Stimulated activated CD4-positive, alpha-beta T cell treated with anti-CD3 and anti-CD28 coated beads, Interleukin-2, amount 100 ng/mL, for 48 hours (primary cell): ENCODE data around the gene ASMT.
"Not testable (repeated sequence)": the region's sequence is repeated elsewhere in the genome, so short reads cannot be mapped to it uniquely, and the experiment has no call there.

Source experiments
- DNase-seq, 2 donors: peaks; one replicate each; pipeline ENCODE4 v3.0.0-alpha.2; 2020

Gene ASMT

DNA sequence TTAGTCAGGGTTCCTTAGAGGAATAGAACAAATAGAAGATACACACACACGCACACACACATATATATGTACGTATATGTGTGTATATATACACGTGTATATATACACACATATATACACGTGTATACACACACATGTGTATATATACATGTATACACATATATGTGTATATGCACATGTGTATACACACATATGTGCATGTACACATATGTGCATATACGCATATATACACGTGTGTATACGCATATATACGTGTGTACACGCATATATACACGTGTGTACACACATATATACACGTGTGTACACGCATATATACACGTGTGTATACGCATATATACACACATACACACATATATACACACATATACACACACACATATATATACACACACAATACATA, 41.5 kb downstream of the ASMT start:
- no peak for DNase-seq

GRCh38 chrX:1657367-1658070, 42.7 kb downstream of the ASMT start:
- DNase-seq: peak in 1 of 2 donors; percentile 13

- no peak for DNase-seq
Observed at GRCh38 chrX:1658071-1658491, 43.2 kb downstream of the ASMT start.

DNA sequence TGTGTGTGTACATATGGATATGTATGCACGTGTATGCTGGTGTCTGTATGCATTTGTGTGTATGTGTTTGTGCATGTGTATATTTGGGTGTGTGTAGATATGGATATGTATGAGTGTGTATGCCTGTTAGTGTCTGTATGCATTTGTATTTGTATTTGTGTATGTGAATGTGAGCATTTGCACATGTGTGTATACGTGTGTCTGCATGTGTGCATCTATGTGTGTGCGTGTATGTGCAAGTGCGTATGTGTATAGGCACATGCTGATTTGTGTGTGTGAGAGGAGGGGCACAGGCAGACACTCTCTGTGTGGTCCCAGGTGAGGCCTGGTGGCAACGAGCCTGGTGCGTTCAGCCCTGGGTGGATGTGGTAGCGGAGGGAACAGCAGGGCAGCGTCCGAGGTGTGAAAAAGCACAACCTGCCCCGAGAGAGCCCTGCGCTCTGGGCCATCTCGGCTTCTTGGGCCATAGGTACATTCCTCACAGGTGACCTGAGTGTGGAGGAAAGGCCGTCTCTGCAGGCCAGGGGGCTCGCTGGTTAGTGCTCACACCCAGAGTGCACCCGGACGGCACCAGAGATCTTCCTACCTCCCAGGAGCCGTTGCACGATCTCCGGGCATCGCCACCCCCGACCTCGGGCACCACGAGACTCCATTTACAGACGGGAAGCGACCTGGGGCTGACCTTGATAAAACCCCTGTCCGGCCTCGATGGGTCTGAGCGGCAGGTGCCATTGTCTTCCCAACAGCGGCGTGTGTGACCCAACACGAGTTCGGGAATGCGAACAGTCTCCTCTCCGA, 45.0 kb downstream of the ASMT start:
- DNase-seq: no peak

GRCh38 chrX:1661048-1661921, 46.4 kb downstream of the ASMT start:
- peak in 1 of 2 donors; percentile 37 for DNase-seq

- DNase-seq: no peak
Observed at GRCh38 chrX:1661922-1662221, 47.0 kb downstream of the ASMT start.

DNA sequence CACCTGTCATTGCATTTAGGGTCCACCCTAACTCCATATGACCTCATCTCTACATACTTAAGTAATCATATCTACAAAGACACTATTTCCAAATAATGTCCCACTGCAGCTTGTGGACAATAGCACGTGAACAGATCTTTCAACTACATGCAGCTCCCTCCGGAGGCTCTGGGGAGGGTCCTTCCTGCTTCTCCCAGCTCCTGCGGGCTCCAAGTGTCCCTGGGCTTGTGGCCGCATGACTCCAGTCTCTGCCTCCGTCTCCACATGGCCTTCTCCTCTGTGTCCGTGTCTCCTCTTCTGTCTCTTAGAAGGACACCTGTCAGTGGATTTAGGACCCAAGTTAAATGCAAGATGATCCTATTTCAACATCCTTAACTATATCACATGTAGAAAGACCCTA, 52.7 kb downstream of the ASMT start:
- no peak for DNase-seq

DNA sequence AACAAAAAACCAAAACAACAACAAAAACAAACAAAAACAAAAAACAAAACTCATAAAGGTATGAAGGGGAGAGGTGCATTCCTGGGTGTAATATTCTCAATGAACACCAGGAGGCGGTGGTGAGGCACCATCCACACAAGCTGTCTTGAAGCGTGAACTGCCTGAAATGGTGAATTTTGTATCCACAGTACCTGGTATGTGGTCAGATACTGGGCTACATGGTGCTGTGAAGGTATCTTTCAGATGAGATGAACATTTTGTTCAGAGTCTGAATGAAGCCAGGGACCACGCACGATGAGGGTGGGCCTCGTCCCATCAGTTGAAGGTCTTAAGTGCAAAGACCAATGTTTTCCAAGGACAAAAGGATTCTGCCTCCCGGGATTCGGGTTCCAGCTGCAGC, 58.5 kb downstream of the ASMT start:
- DNase-seq: peak; percentile 43 to 51

DNA sequence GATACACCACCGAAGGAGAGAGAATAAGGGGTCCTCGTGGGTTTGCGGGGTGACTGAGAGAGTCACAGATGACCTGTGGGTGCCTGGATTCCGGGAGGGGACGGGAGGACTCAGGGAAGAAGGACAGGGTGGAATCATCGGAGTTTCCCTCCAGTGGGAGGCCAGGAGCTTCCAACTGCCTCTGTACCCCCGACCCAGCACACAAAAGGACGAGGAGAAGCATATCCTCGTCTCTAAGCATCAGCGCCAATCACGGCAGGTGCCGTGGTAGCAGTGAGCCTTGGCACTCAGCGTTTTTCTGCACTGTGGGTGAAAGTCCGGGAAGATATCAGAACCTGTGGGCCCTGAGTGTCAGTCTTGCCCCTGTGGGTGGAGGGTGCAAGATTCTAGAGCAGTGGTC, 62.0 kb downstream of the ASMT start:
- no peak for DNase-seq

- no peak for DNase-seq
Observed at GRCh38 chrX:1679238-1679637, 64.4 kb downstream of the ASMT start.

DNA sequence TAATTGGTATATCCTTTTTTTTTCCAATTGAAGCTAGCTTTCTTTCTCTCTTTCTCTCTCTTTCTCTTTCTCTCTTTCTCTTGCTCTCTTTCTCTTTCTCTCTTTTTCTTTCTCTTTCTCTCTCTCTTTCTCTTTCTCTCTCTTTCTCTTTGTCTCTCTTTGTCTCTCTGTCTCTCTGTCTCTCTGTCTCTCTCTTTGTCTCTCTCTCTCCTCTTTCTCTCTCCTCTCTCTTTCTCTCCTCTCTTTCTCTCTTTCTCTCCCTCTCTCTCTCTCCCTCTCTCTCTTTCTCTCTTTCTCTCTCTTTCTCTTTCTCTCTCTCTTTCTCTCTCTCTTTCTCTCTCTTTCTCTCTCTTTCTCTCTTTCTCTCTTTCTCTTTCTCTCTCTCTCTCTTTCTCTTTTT, 66.6 kb downstream of the ASMT start:
- DNase-seq: no peak

DNA sequence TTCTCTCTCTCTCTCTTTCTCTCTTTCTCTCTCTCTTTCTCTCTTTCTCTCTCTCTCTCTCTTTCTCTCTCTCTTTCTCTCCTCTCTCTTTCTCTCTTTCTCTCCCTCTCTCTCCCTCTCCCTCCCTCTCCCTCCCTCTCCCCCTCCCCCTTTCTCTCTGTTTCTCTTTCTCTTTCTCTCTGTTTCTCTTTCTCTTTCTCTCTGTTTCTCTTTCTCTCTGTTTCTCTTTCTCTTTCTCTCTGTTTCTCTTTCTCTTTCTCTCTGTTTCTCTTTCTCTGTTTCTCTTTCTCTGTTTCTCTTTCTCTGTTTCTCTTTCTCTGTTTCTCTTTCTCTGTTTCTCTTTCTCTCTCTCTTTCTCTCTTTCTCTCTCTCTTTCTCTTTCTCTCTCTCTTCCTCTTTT, 67.0 kb downstream of the ASMT start:
- DNase-seq: not testable (repeated sequence)

- DNase-seq: not testable (repeated sequence)
Observed at GRCh38 chrX:1682501-1682900, 67.6 kb downstream of the ASMT start.

DNA sequence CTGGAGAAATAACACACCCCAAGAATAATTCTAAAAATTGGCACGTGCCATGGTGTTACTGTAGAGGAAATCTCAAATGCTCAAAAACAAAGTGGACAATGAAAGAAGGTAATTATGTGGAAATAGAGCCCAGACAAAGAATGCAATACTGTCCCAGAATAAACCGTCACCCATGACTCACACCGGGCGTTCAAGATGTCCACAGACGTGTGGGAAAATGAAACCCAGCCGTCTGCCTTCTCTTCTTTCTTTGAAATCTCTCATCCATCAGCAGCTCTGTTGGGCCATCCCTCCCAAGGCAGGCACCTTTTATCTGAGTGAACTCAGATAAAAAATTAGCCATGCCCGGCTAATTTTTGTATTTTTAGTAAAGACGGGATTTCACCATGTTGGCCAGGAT, 70.0 kb downstream of the ASMT start:
- DNase-seq: not testable (repeated sequence)

DNA sequence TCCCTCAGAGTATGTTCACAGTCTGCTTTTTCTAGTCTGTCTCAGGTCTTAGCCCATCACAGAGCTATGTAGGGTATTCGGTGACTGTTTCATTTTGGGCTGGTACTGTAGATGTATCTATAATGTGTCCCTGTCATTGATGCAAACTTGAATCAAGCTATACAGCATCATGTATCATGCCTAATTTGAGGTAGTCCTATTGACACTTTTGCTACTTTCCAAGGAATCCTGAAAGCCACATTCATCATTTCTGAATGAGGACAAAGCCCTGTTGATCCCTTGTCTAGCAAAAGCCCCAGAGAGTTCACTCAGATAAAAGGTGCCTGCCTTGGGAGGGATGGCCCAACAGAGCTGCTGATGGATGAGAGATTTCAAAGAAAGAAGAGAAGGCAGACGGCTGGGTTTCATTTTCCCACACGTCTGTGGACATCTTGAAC, 70.6 kb downstream of the ASMT start:
- DNase-seq: not testable (repeated sequence)

- no peak for DNase-seq
Observed at GRCh38 chrX:1686642-1687041, 71.8 kb downstream of the ASMT start.
